Measurements from ENCODE around the gene PARP15.

The PARP15 gene

GRCh38 chr3:122576174-122576940 lies 1.1 kb upstream of the PARP15 start:
- peak; percentile 63 for DNase-seq

- no peak for DNase-seq
These were observed 755 bp downstream of the PARP15 start for GRCh38 chr3:122578069-122578740.

- no peak for DNase-seq
These were observed 3.0 kb downstream of the PARP15 start for GRCh38 chr3:122580470-122580869.

- DNase-seq, result no peak
These were observed 4.2 kb downstream of the PARP15 start for GRCh38 chr3:122581622-122582021.

GRCh38 chr3:122582390-122582789 lies 4.9 kb downstream of the PARP15 start:
- DNase-seq, result no peak

- DNase-seq, result no peak
These were observed 8.6 kb downstream of the PARP15 start for GRCh38 chr3:122586098-122586497.

GRCh38 chr3:122586773-122587485 lies 9.5 kb downstream of the PARP15 start:
- no peak for DNase-seq

GRCh38 chr3:122587572-122587971 lies 10.1 kb downstream of the PARP15 start:
- no peak for DNase-seq

GRCh38 chr3:122589297-122589696 lies 11.8 kb downstream of the PARP15 start:
- no peak for DNase-seq

GRCh38 chr3:122590610-122591009 lies 13.2 kb downstream of the PARP15 start:
- DNase-seq, result no peak

GRCh38 chr3:122594025-122594424 lies 16.6 kb downstream of the PARP15 start:
- DNase-seq, result no peak

- DNase-seq, result no peak
These were observed 20.7 kb downstream of the PARP15 start for GRCh38 chr3:122598151-122598550.

GRCh38 chr3:122598556-122598955 lies 21.1 kb downstream of the PARP15 start:
- no peak for DNase-seq

- no peak for DNase-seq
These were observed 24.7 kb downstream of the PARP15 start for GRCh38 chr3:122602011-122602710.

- DNase-seq, result no peak
These were observed 25.6 kb downstream of the PARP15 start for GRCh38 chr3:122603056-122603455.

- DNase-seq, result no peak
These were observed 28.9 kb downstream of the PARP15 start for GRCh38 chr3:122606330-122606729.

- no peak for DNase-seq
These were observed 31.5 kb downstream of the PARP15 start for GRCh38 chr3:122608916-122609315.

- DNase-seq, result no peak
These were observed 32.5 kb downstream of the PARP15 start for GRCh38 chr3:122609798-122610559.

- DNase-seq, result no peak
These were observed 35.2 kb downstream of the PARP15 start for GRCh38 chr3:122612696-122613095.

GRCh38 chr3:122615303-122615702 lies 37.9 kb downstream of the PARP15 start:
- DNase-seq, result no peak

GRCh38 chr3:122618614-122619013 lies 41.2 kb downstream of the PARP15 start:
- DNase-seq, result no peak

GRCh38 chr3:122619040-122619439 lies 41.6 kb downstream of the PARP15 start:
- DNase-seq, result no peak

Measured in stimulated activated CD4-positive, alpha-beta T cell treated with anti-CD3 and anti-CD28 coated beads, Interleukin-1b, Interleukin-23, amount 100 ng/mL, for 48 hours (primary cell).